Omental fat pad (tissue), 4 donors: Measurements from ENCODE around the gene KBTBD4. TPM values are rescaled to one million over a fixed set of nuclear protein-coding genes. Genes with fewer than 3 reads are reported as not detected.

Experiments
- ATAC-seq: fragments of 150-250 bp; one replicate; pipeline ENCODE4 v1.9.1; 2016; ENCODE audit warnings: mild to moderate bottlenecking, moderate library complexity; ENCODE audit not compliant: low FRiP score
- DNase-seq: peaks from one replicate; pipeline ENCODE4 v3.0.0-alpha.2; 2019; ENCODE audit warnings: low spot score
- total RNA-seq, 4 donors: library from RNA; depleted of rRNA; stranded (reverse); fragments of >200 nt; gene quantifications; one replicate each; pipeline ENCODE4 v1.1.0, GENCODE V29; 2016
- TF ChIP-seq, protein P1 (sequence below), 3 donors: fragments of 450-650 bp; IDR thresholded peaks; one replicate each; pipeline ENCODE4 v1.5.1; 2016 to 2017; ENCODE audit warnings: antibody characterized with exemption in 3 of 3, mild to moderate bottlenecking in 3 of 3, moderate library complexity in 2 of 3

KBTBD4 gene
- total RNA-seq, 4 donors from 2014 or later, result 12.4 to 18.7 (median 16.7) TPM

DNA sequence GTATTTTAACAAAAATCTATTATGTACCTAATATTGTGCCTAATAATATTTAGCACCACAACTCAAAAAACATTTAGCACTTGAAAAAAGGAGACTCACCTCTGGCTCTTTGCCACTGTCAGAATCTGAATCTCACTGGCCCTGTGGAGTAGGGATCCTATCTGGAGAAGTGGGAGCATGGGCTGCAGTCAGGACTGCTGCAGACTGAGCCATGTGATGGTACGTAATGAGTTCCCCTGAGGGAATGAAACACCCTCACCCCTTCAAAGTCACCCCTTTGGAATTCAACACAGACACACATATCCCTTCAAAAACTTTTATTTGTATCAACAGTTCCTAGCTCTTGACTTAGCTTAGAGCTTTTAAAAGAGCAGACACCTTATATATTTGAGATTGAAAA is 6.9 kb downstream of the KBTBD4 start:
- no peak for DNase-seq
- TF ChIP-seq, protein P1, sequence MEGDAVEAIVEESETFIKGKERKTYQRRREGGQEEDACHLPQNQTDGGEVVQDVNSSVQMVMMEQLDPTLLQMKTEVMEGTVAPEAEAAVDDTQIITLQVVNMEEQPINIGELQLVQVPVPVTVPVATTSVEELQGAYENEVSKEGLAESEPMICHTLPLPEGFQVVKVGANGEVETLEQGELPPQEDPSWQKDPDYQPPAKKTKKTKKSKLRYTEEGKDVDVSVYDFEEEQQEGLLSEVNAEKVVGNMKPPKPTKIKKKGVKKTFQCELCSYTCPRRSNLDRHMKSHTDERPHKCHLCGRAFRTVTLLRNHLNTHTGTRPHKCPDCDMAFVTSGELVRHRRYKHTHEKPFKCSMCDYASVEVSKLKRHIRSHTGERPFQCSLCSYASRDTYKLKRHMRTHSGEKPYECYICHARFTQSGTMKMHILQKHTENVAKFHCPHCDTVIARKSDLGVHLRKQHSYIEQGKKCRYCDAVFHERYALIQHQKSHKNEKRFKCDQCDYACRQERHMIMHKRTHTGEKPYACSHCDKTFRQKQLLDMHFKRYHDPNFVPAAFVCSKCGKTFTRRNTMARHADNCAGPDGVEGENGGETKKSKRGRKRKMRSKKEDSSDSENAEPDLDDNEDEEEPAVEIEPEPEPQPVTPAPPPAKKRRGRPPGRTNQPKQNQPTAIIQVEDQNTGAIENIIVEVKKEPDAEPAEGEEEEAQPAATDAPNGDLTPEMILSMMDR (IDR thresholded peaks at IDR 0.05), result no peak
- no peak for ATAC-seq

GRCh38 chr11:47571357-47571729 is 7.4 kb downstream of the KBTBD4 start:
- ATAC-seq, result no peak
- no peak for DNase-seq
- TF ChIP-seq, protein P1 (IDR thresholded peaks at IDR 0.05), result no peak

DNA sequence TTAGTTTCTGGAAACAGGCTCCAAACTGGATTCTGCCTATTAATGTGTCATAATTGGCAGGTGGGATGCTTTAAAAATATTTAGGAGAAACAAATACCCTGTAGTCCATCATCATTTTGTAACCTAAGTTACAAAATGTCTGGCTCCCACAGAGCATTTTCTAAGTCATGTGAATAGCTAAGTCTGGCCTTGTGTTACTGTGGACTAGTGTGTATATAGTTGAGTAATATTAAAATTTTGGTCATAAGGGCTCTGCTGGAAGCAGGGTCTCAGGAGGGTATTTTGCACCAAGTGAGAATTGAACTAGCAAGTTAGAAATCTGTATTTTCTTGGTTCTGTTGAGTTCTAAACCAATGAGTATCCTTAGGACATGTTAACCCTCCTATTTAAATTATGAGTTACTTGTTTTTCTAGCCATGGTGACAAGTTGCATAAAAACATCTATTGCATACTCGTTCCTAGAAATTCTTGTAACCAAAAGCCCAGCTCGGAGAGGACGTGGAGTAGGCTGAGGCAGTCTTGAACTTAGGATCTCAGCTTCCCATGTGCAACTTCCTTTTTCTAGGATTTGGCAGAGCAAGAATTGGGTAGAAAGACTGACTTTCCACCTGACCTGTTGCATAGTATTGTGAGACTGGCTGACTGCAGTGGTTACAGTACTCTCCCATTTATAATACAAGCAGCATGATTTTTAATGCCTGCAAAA is 8.0 kb downstream of the KBTBD4 start:
- no peak for ATAC-seq
- TF ChIP-seq, protein P1 (IDR thresholded peaks at IDR 0.05), result no peak

DNA sequence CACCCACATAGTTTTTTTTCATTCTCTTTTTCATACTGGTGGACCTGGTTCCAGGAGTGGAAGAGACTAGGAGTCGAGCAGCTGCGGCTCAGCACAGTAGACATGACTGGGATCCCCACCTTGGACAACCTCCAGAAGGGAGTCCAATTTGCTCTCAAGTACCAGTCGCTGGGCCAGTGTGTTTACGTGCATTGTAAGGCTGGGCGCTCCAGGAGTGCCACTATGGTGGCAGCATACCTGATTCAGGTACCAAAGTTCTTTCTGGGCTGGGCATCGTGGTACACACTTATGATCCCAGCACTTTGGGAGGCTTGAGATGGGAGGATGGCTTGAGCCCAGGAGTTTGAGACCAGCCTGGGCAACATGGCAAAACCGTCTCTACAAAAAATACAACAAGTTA is 9.1 kb downstream of the KBTBD4 start:
- ATAC-seq (no peak), DNase-seq (no peak)
- TF ChIP-seq, protein P1 (IDR thresholded peaks at IDR 0.05), result no peak

More for the DNA sequence above, 8.0 kb downstream of the KBTBD4 start:
- no peak for DNase-seq

GRCh38 chr11:47566149-47566698 is 12.5 kb downstream of the KBTBD4 start:
- TF ChIP-seq, protein P1 (IDR thresholded peaks at IDR 0.05), result no peak
- peak; percentile 5 for ATAC-seq
- no peak for DNase-seq

- peak; percentile 83 for ATAC-seq
- TF ChIP-seq, protein P1 (IDR thresholded peaks at IDR 0.05), result no peak
- DNase-seq, result no peak
Measured at GRCh38 chr11:47565340-47566148, 13.2 kb downstream of the KBTBD4 start, which contains the start of gene PTPMT1. Gene PTPMT1, plus strand, starts transcription at chr11:47565599. Its CDS starts 24 bp downstream, at chr11:47565623.
